ENCODE measurements around the gene CHD9. TPM values are rescaled to one million over a fixed set of nuclear protein-coding genes. Genes with fewer than 3 reads are reported as not detected.
A peak's percentile ranks its signal among the peaks of the same experiment; 100 is the strongest.

CHD9 gene
- polyA plus RNA-seq, 2 donors: 9.2 to 11.1 TPM

DNA sequence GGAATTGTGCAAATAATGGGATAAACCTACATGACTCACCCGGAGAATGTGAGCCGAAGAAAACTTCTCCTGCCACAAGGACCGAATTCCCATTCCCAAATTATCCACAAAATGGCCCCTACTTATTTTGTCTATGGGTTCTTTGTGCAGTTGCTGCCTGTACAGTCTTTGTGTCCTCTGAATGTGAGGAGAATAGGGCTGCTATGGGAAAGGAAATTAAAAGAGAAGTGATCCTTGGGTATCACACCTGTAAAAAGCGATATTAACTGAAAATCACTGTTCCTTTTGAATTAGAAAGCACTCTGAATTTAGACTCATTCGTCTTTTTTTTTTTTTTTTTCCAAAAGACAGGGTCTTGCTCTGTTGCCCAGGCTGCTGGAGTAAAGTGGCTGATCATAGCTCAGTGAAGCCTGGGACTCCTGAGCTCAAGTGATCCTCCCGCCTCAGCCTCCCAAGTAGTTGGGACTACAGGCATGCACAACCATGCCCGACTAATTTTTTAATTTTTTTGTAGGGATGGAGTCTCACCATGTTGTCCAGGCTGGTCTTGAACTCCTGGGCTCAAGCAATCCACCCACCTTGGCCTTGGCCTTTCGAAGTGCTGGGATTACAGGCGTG, 45.4 kb downstream of the CHD9 start:
- Histone ChIP-seq H3K4me1 (ENCODE audit: control insufficient read depth in 2 of 2, insufficient read depth in 2 of 2, low read length in 1 of 2) (peaks cover 0 to 9% of the 10 kb centered on the region in 2 donors), H3K27me3 (ENCODE audit: control insufficient read depth in 1 of 2, insufficient read depth in 2 of 2, low read length in 2 of 2) (no peaks in the 10 kb centered on the region), H3K27ac (ENCODE audit: low read depth in 2 of 2, low read length in 1 of 2) (peak overlapping the region; percentile 93 to 94), H3K9me3 (ENCODE audit: control insufficient read depth in 2 of 2, insufficient read depth in 1 of 2, low read depth in 1 of 2, low read length in 1 of 2) (no peaks in the 10 kb centered on the region), H3K4me3 (ENCODE audit: low read depth in 1 of 2, low read length in 2 of 2) (peak overlapping the region in 1 of 2 donors; percentile 30), H3K36me3 (ENCODE audit: control insufficient read depth in 2 of 2, insufficient read depth in 2 of 2, low read length in 1 of 2) (no peaks in the 10 kb centered on the region)
- WGBS, 2 donors: 53 to 59% methylated on average over 9 of the region's 9 CpGs

DNA sequence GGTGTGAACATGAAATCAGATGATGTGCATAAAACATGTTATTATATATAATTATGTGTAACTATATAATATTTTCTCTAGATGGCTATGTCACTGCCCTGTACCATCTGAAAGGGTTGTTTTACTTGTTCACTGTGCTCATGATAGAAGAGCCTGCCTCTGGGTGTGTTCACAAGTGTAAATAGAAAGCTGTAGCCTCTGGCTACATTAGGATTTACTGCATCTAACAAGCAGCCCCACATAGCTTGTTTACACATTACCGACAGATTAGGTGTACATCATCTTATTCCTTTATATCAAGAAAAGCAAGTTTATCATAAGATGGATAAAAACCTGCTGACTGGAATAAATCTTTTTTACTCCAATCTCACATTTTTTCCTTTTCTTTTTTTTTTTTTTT, 46.1 kb downstream of the CHD9 start:
- Histone ChIP-seq H3K4me3 (ENCODE audit: low read depth in 1 of 2, low read length in 2 of 2) (no peak overlapping the region), H3K36me3 (ENCODE audit: control insufficient read depth in 2 of 2, insufficient read depth in 2 of 2, low read length in 1 of 2) (no peaks in the 10 kb centered on the region), H3K27ac (ENCODE audit: low read depth in 2 of 2, low read length in 1 of 2) (no peak overlapping the region), H3K9me3 (ENCODE audit: control insufficient read depth in 2 of 2, insufficient read depth in 1 of 2, low read depth in 1 of 2, low read length in 1 of 2) (no peaks in the 10 kb centered on the region), H3K4me1 (ENCODE audit: control insufficient read depth in 2 of 2, insufficient read depth in 2 of 2, low read length in 1 of 2) (peaks cover 0 to 9% of the 10 kb centered on the region in 2 donors), H3K27me3 (ENCODE audit: control insufficient read depth in 1 of 2, insufficient read depth in 2 of 2, low read length in 2 of 2) (no peaks in the 10 kb centered on the region)
- WGBS, 2 donors: 53 to 75% methylated on average over 1 of the region's 1 CpG

- Histone ChIP-seq H3K36me3 (ENCODE audit: control insufficient read depth in 2 of 2, insufficient read depth in 2 of 2, low read length in 1 of 2) (no peaks in the 10 kb centered on the region), H3K27me3 (ENCODE audit: control insufficient read depth in 1 of 2, insufficient read depth in 2 of 2, low read length in 2 of 2) (no peaks in the 10 kb centered on the region), H3K9me3 (ENCODE audit: control insufficient read depth in 2 of 2, insufficient read depth in 1 of 2, low read depth in 1 of 2, low read length in 1 of 2) (no peaks in the 10 kb centered on the region), H3K4me1 (ENCODE audit: control insufficient read depth in 2 of 2, insufficient read depth in 2 of 2, low read length in 1 of 2) (peaks cover 0 to 8% of the 10 kb centered on the region in 2 donors), H3K27ac (ENCODE audit: low read depth in 2 of 2, low read length in 1 of 2) (no peak overlapping the region), H3K4me3 (ENCODE audit: low read depth in 1 of 2, low read length in 2 of 2) (no peak overlapping the region)
- WGBS, 2 donors: 74 to 82% methylated on average over 4 of the region's 4 CpGs
These were observed 49.0 kb downstream of the CHD9 start for GRCh38 chr16:53103811-53104210.

- Histone ChIP-seq H3K4me3 (ENCODE audit: low read depth in 1 of 2, low read length in 2 of 2) (no peak overlapping the region), H3K27me3 (ENCODE audit: control insufficient read depth in 1 of 2, insufficient read depth in 2 of 2, low read length in 2 of 2) (no peaks in the 10 kb centered on the region), H3K36me3 (ENCODE audit: control insufficient read depth in 2 of 2, insufficient read depth in 2 of 2, low read length in 1 of 2) (no peaks in the 10 kb centered on the region), H3K9me3 (ENCODE audit: control insufficient read depth in 2 of 2, insufficient read depth in 1 of 2, low read depth in 1 of 2, low read length in 1 of 2) (no peaks in the 10 kb centered on the region), H3K27ac (ENCODE audit: low read depth in 2 of 2, low read length in 1 of 2) (no peak overlapping the region), H3K4me1 (ENCODE audit: control insufficient read depth in 2 of 2, insufficient read depth in 2 of 2, low read length in 1 of 2) (peaks cover 0 to under 1% of the 10 kb centered on the region in 2 donors)
- 98 to 99% methylated on average over 5 of the region's 5 CpGs for WGBS, 2 donors
These were observed 50.8 kb downstream of the CHD9 start for GRCh38 chr16:53105565-53105964.

GRCh38 chr16:53111078-53111791, 56.4 kb downstream of the CHD9 start:
- H3K27ac ChIP-seq (ENCODE audit: low read depth in 2 of 2, low read length in 1 of 2): no peak overlapping the region
- no peaks in the 10 kb centered on the region for H3K36me3 ChIP-seq (ENCODE audit: control insufficient read depth in 2 of 2, insufficient read depth in 2 of 2, low read length in 1 of 2)
- no peak overlapping the region for H3K4me3 ChIP-seq (ENCODE audit: low read depth in 1 of 2, low read length in 2 of 2)
- WGBS, 2 donors: 60 to 69% methylated on average over 5 of the region's 5 CpGs
- no peaks in the 10 kb centered on the region for H3K9me3 ChIP-seq (ENCODE audit: control insufficient read depth in 2 of 2, insufficient read depth in 1 of 2, low read depth in 1 of 2, low read length in 1 of 2)
- H3K27me3 ChIP-seq (ENCODE audit: control insufficient read depth in 1 of 2, insufficient read depth in 2 of 2, low read length in 2 of 2): no peaks in the 10 kb centered on the region
- H3K4me1 ChIP-seq (ENCODE audit: control insufficient read depth in 2 of 2, insufficient read depth in 2 of 2, low read length in 1 of 2): no peaks in the 10 kb centered on the region

DNA sequence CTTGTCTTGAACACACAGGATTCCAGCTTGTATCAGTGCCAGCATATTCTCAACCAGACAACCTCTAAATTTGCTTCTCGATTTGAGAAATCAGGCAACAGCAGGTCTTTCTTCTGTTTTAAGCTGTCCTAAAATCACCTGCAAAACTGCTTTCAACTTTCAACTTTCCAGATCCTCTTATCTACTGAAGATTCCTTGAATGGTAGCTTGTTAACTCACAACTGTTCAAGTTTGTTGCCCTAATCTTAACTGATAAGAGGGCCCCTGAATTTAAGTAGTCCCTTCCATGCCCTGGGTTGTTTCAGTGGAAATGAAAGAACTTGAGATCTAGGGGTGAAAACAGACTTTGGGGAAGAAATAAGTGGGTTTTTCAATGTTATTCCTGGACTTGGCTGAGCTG, 57.2 kb downstream of the CHD9 start:
- Histone ChIP-seq H3K9me3 (ENCODE audit: control insufficient read depth in 2 of 2, insufficient read depth in 1 of 2, low read depth in 1 of 2, low read length in 1 of 2) (no peaks in the 10 kb centered on the region), H3K27me3 (ENCODE audit: control insufficient read depth in 1 of 2, insufficient read depth in 2 of 2, low read length in 2 of 2) (no peaks in the 10 kb centered on the region), H3K4me1 (ENCODE audit: control insufficient read depth in 2 of 2, insufficient read depth in 2 of 2, low read length in 1 of 2) (no peaks in the 10 kb centered on the region), H3K27ac (ENCODE audit: low read depth in 2 of 2, low read length in 1 of 2) (no peak overlapping the region), H3K36me3 (ENCODE audit: control insufficient read depth in 2 of 2, insufficient read depth in 2 of 2, low read length in 1 of 2) (no peaks in the 10 kb centered on the region), H3K4me3 (ENCODE audit: low read depth in 1 of 2, low read length in 2 of 2) (no peak overlapping the region)
- 15 to 23% methylated on average over 1 of the region's 1 CpG for WGBS, 2 donors

- Histone ChIP-seq H3K4me3 (ENCODE audit: low read depth in 1 of 2, low read length in 2 of 2) (no peak overlapping the region), H3K4me1 (ENCODE audit: control insufficient read depth in 2 of 2, insufficient read depth in 2 of 2, low read length in 1 of 2) (no peaks in the 10 kb centered on the region), H3K27me3 (ENCODE audit: control insufficient read depth in 1 of 2, insufficient read depth in 2 of 2, low read length in 2 of 2) (no peaks in the 10 kb centered on the region), H3K36me3 (ENCODE audit: control insufficient read depth in 2 of 2, insufficient read depth in 2 of 2, low read length in 1 of 2) (no peaks in the 10 kb centered on the region), H3K27ac (ENCODE audit: low read depth in 2 of 2, low read length in 1 of 2) (no peak overlapping the region), H3K9me3 (ENCODE audit: control insufficient read depth in 2 of 2, insufficient read depth in 1 of 2, low read depth in 1 of 2, low read length in 1 of 2) (no peaks in the 10 kb centered on the region)
- WGBS, 2 donors: 71 to 82% methylated on average over 2 of the region's 2 CpGs
These were observed 60.3 kb downstream of the CHD9 start for GRCh38 chr16:53115047-53115446.

DNA sequence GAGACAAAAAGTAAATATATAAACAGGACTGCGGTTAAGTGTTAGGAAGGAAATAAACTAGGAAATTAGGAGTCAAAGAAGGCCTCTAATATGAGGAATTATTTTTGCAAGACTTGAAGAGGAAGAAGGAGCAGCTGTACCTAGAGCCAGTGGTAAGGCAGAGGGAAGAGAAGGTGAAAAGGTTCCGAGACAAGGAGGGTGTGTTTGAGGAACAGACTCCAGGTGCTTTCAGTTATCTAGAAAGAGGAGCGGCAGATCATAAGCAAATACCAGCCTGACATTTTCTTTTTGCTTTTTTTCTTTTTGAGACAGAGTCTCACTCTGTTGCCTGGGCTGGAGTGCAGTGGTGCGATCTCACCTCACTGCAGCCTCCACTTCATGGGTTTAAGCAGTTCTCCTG, 61.0 kb downstream of the CHD9 start:
- Histone ChIP-seq H3K27me3 (ENCODE audit: control insufficient read depth in 1 of 2, insufficient read depth in 2 of 2, low read length in 2 of 2) (no peaks in the 10 kb centered on the region), H3K9me3 (ENCODE audit: control insufficient read depth in 2 of 2, insufficient read depth in 1 of 2, low read depth in 1 of 2, low read length in 1 of 2) (no peaks in the 10 kb centered on the region), H3K27ac (ENCODE audit: low read depth in 2 of 2, low read length in 1 of 2) (no peak overlapping the region), H3K4me1 (ENCODE audit: control insufficient read depth in 2 of 2, insufficient read depth in 2 of 2, low read length in 1 of 2) (no peaks in the 10 kb centered on the region), H3K36me3 (ENCODE audit: control insufficient read depth in 2 of 2, insufficient read depth in 2 of 2, low read length in 1 of 2) (no peaks in the 10 kb centered on the region), H3K4me3 (ENCODE audit: low read depth in 1 of 2, low read length in 2 of 2) (no peak overlapping the region)
- 71 to 73% methylated on average over 4 of the region's 4 CpGs for WGBS, 2 donors

DNA sequence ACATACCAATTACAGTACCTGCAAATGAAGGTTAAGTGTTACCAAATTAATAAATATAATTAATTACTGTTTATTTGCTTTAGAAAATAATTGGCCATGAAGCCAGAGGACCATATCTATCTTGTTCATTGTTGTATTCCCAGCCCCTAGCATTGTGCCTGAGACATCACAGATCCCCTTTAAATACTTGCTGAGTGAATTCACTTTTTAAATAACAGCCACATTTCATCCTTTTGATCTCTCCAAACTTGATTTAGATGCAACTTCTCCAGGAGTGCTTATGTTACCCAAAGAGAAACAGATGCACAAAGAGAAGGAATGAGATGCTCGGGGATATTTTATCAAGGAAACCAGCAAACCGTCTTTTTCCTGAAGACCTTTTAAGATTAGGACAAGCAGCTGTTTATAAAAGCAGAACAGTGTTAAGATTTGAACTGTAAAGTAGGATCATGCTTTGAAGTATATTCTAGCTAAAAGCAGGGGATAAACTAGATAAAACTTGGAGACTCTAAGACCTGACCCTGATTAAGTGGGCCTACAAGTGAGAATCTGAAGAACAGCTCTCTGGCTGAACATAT, 66.3 kb downstream of the CHD9 start:
- H3K9me3 ChIP-seq (ENCODE audit: control insufficient read depth in 2 of 2, insufficient read depth in 1 of 2, low read depth in 1 of 2, low read length in 1 of 2): no peaks in the 10 kb centered on the region
- H3K27ac ChIP-seq (ENCODE audit: low read depth in 2 of 2, low read length in 1 of 2): no peak overlapping the region
- 75 to 78% methylated on average over 2 of the region's 2 CpGs for WGBS, 2 donors
- no peaks in the 10 kb centered on the region for H3K27me3 ChIP-seq (ENCODE audit: control insufficient read depth in 1 of 2, insufficient read depth in 2 of 2, low read length in 2 of 2)
- no peaks in the 10 kb centered on the region for H3K36me3 ChIP-seq (ENCODE audit: control insufficient read depth in 2 of 2, insufficient read depth in 2 of 2, low read length in 1 of 2)
- no peaks in the 10 kb centered on the region for H3K4me1 ChIP-seq (ENCODE audit: control insufficient read depth in 2 of 2, insufficient read depth in 2 of 2, low read length in 1 of 2)
- H3K4me3 ChIP-seq (ENCODE audit: low read depth in 1 of 2, low read length in 2 of 2): no peak overlapping the region
